ENCODE data around the gene PDIA4. TPM values are rescaled to one million over a fixed set of nuclear protein-coding genes. Genes with fewer than 3 reads are reported as not detected.
A peak's percentile ranks its signal among the peaks of the same experiment; 100 is the strongest.

Gene PDIA4
- total and polyA plus RNA-seq, 9 donors = 49.6 to 130 (median 72.4) TPM

- intact Hi-C loops (cut with DNase I) = no loop called here
- TF ChIP-seq EP300 (IDR thresholded peaks at IDR 0.05) = no peak
- TF ChIP-seq, protein P1, sequence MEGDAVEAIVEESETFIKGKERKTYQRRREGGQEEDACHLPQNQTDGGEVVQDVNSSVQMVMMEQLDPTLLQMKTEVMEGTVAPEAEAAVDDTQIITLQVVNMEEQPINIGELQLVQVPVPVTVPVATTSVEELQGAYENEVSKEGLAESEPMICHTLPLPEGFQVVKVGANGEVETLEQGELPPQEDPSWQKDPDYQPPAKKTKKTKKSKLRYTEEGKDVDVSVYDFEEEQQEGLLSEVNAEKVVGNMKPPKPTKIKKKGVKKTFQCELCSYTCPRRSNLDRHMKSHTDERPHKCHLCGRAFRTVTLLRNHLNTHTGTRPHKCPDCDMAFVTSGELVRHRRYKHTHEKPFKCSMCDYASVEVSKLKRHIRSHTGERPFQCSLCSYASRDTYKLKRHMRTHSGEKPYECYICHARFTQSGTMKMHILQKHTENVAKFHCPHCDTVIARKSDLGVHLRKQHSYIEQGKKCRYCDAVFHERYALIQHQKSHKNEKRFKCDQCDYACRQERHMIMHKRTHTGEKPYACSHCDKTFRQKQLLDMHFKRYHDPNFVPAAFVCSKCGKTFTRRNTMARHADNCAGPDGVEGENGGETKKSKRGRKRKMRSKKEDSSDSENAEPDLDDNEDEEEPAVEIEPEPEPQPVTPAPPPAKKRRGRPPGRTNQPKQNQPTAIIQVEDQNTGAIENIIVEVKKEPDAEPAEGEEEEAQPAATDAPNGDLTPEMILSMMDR (IDR thresholded peaks at IDR 0.05) = no peak
- no peak overlapping the region for H3K27ac ChIP-seq
- WGBS, 3 donors = 90 to 91% (median 90%) methylated on average over 4 of the region's 4 CpGs
- H3K4me1 ChIP-seq (ENCODE audit: insufficient read depth) = no peaks in the 10 kb centered on the region
- no peaks in the 10 kb centered on the region for H3K9me3 ChIP-seq
- no peaks in the 10 kb centered on the region for H3K36me3 ChIP-seq
- H3K27me3 ChIP-seq = no peaks in the 10 kb centered on the region
- no peak overlapping the region for H3K4me3 ChIP-seq
- DNase-seq = no peak
Measured at GRCh38 chr7:149072438-149072775, 44.1 kb upstream of the PDIA4 start.

DNA sequence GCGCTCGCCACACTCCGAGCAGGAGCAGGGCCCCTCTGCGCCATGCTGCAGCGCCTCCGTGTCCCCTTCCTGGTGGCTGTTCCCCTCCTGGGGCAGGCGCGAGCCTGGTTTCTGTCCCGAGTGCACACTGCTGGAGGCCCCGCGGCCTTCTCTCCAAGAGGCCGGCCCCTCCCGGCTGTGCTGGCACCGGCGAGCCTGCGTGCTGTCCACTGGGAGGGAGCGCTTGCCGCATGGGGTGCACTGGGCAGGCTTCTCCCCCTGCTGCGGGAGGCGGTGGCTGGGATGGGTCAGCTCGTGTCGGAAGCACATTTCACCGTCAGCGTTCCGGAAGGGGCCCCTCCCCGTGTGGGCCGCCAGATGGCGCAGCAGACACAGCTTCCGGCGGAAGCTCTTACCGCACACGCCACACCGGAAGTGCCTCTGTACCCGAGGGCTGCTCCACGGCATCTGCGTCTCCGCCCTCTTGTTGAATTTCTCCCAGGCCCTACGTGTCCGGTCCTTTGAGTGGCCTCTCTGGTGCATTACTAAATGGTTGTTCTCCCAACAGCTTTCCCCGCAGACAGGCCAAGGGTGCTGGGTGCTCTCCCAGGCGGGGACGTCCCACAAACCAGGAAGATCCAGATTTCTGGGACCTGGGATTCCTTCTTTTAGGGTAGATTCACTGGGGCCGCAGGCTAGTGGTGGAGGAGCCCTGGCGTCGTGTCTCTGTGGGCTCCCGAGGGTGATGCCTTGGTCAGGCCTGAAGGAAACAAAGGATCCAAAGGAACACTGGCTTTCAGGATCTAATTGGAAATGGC lies 43.5 kb upstream of the PDIA4 start:
- Histone ChIP-seq H3K4me1 (ENCODE audit: insufficient read depth) (no peaks in the 10 kb centered on the region), H3K27ac (no peak overlapping the region), H3K4me3 (no peak overlapping the region), H3K36me3 (no peaks in the 10 kb centered on the region), H3K9me3 (no peaks in the 10 kb centered on the region), H3K27me3 (no peaks in the 10 kb centered on the region)
- TF ChIP-seq POLR2A (IDR thresholded peaks at IDR 0.05) (no peak), EP300 (IDR thresholded peaks at IDR 0.05) (no peak)
- TF ChIP-seq, protein P1 (IDR thresholded peaks at IDR 0.05) = no peak
- intact Hi-C loops (cut with DNase I) = no loop called here
- DNase-seq = peak in 3 of 5 donors; percentile 23 to 58 (median 39)
- 64 to 71% (median 67%) methylated on average over 45 to 46 of the region's 46 CpGs for WGBS, 3 donors

- Histone ChIP-seq H3K27me3 (no peaks in the 10 kb centered on the region), H3K36me3 (no peaks in the 10 kb centered on the region), H3K4me3 (no peak overlapping the region), H3K4me1 (ENCODE audit: insufficient read depth) (no peaks in the 10 kb centered on the region), H3K27ac (no peak overlapping the region), H3K9me3 (no peaks in the 10 kb centered on the region)
- 94 to 96% (median 96%) methylated on average over 29 of the region's 29 CpGs for WGBS, 3 donors
- intact Hi-C loops (cut with DNase I) = no loop called here
- TF ChIP-seq POLR2A (IDR thresholded peaks at IDR 0.05) (no peak), EP300 (IDR thresholded peaks at IDR 0.05) (no peak)
- TF ChIP-seq, protein P1 (IDR thresholded peaks at IDR 0.05) = no peak
- DNase-seq = peak in 1 of 5 donors; percentile 25
Measured at GRCh38 chr7:149071182-149071635, 42.9 kb upstream of the PDIA4 start.

GRCh38 chr7:149070372-149071125 lies 42.2 kb upstream of the PDIA4 start:
- no peak overlapping the region for H3K27ac ChIP-seq
- H3K4me1 ChIP-seq (ENCODE audit: insufficient read depth) = no peaks in the 10 kb centered on the region
- WGBS, 3 donors = 93 to 95% (median 93%) methylated on average over 31 of the region's 31 CpGs
- H3K36me3 ChIP-seq = no peaks in the 10 kb centered on the region
- H3K27me3 ChIP-seq = no peaks in the 10 kb centered on the region
- no peaks in the 10 kb centered on the region for H3K9me3 ChIP-seq
- intact Hi-C loops (cut with DNase I) = no loop called here
- no peak overlapping the region for H3K4me3 ChIP-seq
- no peak for DNase-seq
- TF ChIP-seq POLR2A (IDR thresholded peaks at IDR 0.05) (no peak), EP300 (IDR thresholded peaks at IDR 0.05) (no peak)
- TF ChIP-seq, protein P1 (IDR thresholded peaks at IDR 0.05) = no peak
